Adrenal gland (tissue), 12 donors: ENCODE measurements around the gene TECPR1. TPM values are rescaled to one million over a fixed set of nuclear protein-coding genes. Genes with fewer than 3 reads are reported as not detected.
A peak's percentile ranks its signal among the peaks of the same experiment; 100 is the strongest.

ENCODE experiments used
- DNase-seq, 7 donors: peaks; one replicate each; pipeline ENCODE4 v3.0.0-alpha.2; 2019 to 2020
- H3K27ac ChIP-seq, 5 donors: fragments of 200-600 bp; sonication (generic) in 4 of 5; 1 replicate in 3 of 5; 2 replicates in 2 of 5; pipeline versions ENCODE4 v1.5.1 to v1.8.0; 2016 to 2020; ENCODE audit warnings: mild to moderate bottlenecking in 1 of 5
- H3K27me3 ChIP-seq: fragments of 200-600 bp; 2 replicates; pipeline ENCODE4 v1.8.0; 2021
- H3K36me3 ChIP-seq, 2 donors: fragments of 200-600 bp; replicated peaks in 1 of 2; 1 replicate in 1 of 2; 2 replicates in 1 of 2; pipeline versions ENCODE4 v1.5.1 to v1.8.0; 2018 to 2022
- H3K4me1 ChIP-seq, 2 donors: fragments of 200-600 bp; replicated peaks in 1 of 2; 1 replicate in 1 of 2; 2 replicates in 1 of 2; pipeline versions ENCODE4 v1.5.1 to v1.8.0; 2018 to 2021
- H3K4me3 ChIP-seq, 4 donors: fragments of 200-600 bp; sonication (generic) in 3 of 4; one replicate each; pipeline ENCODE4 v1.5.1; 2016 to 2018
- H3K9me3 ChIP-seq, 3 donors: fragments of 200-600 bp; sonication (generic) in 1 of 3; replicated peaks in 1 of 3; 1 replicate in 2 of 3; 2 replicates in 1 of 3; pipeline versions ENCODE4 v1.5.1 to v1.8.0; 2016 to 2021
- POLR2A ChIP-seq, 2 donors: fragments of 450-650 bp; IDR thresholded peaks; one replicate each; pipeline ENCODE4 v1.6.1; 2017; ENCODE audit warnings: antibody characterized with exemption in 2 of 2, mild to moderate bottlenecking in 2 of 2, moderate library complexity in 1 of 2
- WGBS, 4 donors: extraction: QIAGEN DNeasy Blood & Tissue Kit in 2 of 4; methylation state at CpG; one replicate each; pipeline versions ENCODE4 v1.1.5 to v1.1.7; 2013 to 2017; 5-methylcytosine and 5-hydroxymethylcytosine counted together
- intact Hi-C, 2 donors: fragments of 100-400 bp; cut with DNase I; formaldehyde crosslinking; loops; one replicate each; pipeline versions ENCODE4 v1.14.1 to v1.15.0; 2022 to 2023
- polyA plus RNA-seq, 3 donors: library from polyadenylated mRNA; stranded (reverse); fragments of 200-250 nt in 2 of 3; fragments of 350-450 nt in 1 of 3; fragmentation: Illumina TruSeq in 1 of 3; extraction: RNeasy Lipid Tissue Mini Kit (QIAGEN cat#74804) in 1 of 3; gene quantifications; one replicate each; pipeline ENCODE4 v1.2.3, GENCODE V29; 2013 to 2014
- total RNA-seq, 9 donors: library from RNA; depleted of rRNA in 4 of 9; stranded (reverse); fragments of >200 nt in 4 of 9; fragments of 120-200 nt in 1 of 9; fragmentation: NEBNext Ultra II Directional in 1 of 9; extraction: Animal tissue kit (Norgen Biotek cat#: 25700) in 1 of 9; gene quantifications; one replicate each; pipeline versions ENCODE4 v1.1.0 to v1.2.4, GENCODE V29; 2013 to 2023
- TF ChIP-seq, protein P1 (sequence below), 6 experiments: fragments of 450-650 bp in 4 of 6; fragments of 200-600 bp in 2 of 6; sonication (generic) in 1 of 6; IDR thresholded peaks; 1 replicate in 5 of 6; 2 replicates in 1 of 6; pipeline versions ENCODE4 v1.5.1 to v1.8.0; 2016 to 2021; ENCODE audit warnings: antibody characterized with exemption in 6 of 6, mild to moderate bottlenecking in 2 of 6, moderate library complexity in 1 of 6
- donor health status: healthy with polysubstance abuse.
- donor health status: Bipolar disorder and iron deficiency.
- donor health status: DM: yes; HTN: yes; CAD: no.
- donor health status: DM: no; HTN: no; CAD: no.
- donor health status: DM: no; HTN: no; CAD: no.
- donor health status: DM: yes; HTN: yes; CAD: no.

TECPR1 gene
- total and polyA plus RNA-seq, 12 donors, result 6.2 to 36.4 (median 16.9) TPM

DNA sequence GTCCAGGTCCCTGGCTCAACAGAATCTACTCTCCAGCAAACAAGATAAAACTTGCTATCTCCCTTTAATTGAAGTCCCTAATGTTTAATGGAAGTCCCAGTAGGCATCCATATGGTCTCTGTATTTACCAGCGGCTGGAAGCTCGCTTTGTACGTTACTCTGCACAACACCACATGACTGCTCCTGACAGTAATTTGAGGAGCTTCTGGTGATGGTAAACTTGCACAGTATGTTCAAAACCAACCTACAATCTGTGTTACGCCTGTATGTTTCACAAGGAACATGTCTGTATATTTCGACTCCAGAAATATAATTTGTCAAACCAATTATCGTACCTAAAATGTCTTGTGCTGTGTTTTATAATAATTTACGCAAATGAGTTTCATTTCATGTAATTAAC is 4.4 kb upstream of the TECPR1 start:
- 93 to 96% (median 94%) methylated on average over 7 of the region's 7 CpGs for WGBS, 4 donors
- H3K36me3 ChIP-seq, result peaks cover 0 to 9% of the 10 kb centered on the region in 2 donors
- intact Hi-C loops, result no loop called here

DNA sequence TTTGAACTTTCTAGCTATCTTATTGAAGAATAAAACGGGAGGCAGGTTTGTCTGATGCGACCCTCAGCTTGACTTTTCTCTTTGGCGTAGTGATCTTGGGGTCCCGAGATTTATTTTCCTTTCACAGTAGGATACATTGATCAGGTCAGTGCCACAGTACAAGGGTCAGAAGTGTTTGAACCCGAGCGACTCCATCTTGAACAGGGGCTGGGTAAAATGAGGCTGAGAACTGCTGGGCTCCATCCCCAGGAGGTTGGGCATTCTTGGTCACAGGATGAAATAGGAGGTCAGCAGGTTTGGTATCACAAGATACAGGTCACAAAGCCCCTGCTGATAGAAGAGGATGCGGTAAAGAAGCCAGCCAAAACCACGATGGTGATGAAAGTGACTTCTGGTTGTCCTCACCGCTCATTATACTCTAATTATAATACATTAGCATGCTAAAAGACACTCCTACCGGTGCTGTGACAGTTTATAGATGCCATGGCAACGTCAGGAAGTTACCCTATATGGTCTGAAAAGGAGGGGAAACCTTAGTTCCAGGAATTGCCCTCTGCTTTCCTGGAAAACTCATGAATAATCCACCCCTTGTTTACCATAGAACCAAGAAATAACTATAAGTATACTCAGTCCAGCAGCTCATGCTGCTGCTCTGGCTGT is 3.0 kb upstream of the TECPR1 start:
- WGBS, 4 donors, result 81 to 94% (median 90%) methylated on average over 11 of the region's 11 CpGs
- Histone ChIP-seq H3K36me3 (peaks cover 0 to 9% of the 10 kb centered on the region in 2 donors), H3K9me3 (no peaks in the 10 kb centered on the region), H3K4me1 (peaks cover 12 to 25% of the 10 kb centered on the region in 2 donors), H3K27ac (no peak overlapping the region), H3K27me3 (no peaks in the 10 kb centered on the region), H3K4me3 (no peak overlapping the region)
- DNase-seq, result no peak
- TF ChIP-seq, protein P1, sequence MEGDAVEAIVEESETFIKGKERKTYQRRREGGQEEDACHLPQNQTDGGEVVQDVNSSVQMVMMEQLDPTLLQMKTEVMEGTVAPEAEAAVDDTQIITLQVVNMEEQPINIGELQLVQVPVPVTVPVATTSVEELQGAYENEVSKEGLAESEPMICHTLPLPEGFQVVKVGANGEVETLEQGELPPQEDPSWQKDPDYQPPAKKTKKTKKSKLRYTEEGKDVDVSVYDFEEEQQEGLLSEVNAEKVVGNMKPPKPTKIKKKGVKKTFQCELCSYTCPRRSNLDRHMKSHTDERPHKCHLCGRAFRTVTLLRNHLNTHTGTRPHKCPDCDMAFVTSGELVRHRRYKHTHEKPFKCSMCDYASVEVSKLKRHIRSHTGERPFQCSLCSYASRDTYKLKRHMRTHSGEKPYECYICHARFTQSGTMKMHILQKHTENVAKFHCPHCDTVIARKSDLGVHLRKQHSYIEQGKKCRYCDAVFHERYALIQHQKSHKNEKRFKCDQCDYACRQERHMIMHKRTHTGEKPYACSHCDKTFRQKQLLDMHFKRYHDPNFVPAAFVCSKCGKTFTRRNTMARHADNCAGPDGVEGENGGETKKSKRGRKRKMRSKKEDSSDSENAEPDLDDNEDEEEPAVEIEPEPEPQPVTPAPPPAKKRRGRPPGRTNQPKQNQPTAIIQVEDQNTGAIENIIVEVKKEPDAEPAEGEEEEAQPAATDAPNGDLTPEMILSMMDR (IDR thresholded peaks at IDR 0.05), result no peak
- TF ChIP-seq POLR2A (IDR thresholded peaks at IDR 0.05), result no peak
- intact Hi-C loops, result no loop called here

More for the DNA sequence above, 4.4 kb upstream of the TECPR1 start:
- DNase-seq, result no peak
- H3K4me3 ChIP-seq, result no peak overlapping the region
- H3K9me3 ChIP-seq, result no peaks in the 10 kb centered on the region
- no peak for TF ChIP-seq POLR2A (IDR thresholded peaks at IDR 0.05)
- TF ChIP-seq, protein P1 (IDR thresholded peaks at IDR 0.05), result no peak
- H3K4me1 ChIP-seq, result peaks cover 8 to 14% of the 10 kb centered on the region in 2 donors
- no peak overlapping the region for H3K27ac ChIP-seq
- no peaks in the 10 kb centered on the region for H3K27me3 ChIP-seq

DNA sequence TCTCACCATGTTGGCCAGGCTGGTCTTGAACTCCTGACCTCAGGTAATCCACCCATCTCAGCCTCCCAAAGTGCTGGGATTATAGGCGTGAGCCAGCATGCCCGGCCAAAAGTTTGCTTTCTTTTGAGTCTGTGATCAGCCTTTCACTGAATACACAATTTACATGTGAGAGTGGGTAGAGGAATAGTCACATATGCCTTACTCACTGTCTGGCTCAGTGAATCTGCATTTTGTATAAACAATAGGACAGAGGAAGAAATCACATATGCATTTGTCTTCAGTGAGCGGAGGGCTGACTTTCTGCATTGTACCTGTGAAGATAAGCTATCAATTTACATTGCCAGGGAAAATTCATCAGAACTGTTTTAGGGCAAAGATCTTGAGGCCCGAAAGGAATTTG is 2.5 kb upstream of the TECPR1 start:
- intact Hi-C loops, result no loop called here
- TF ChIP-seq, protein P1 (IDR thresholded peaks at IDR 0.05), result no peak
- no peak for TF ChIP-seq POLR2A (IDR thresholded peaks at IDR 0.05)
- H3K36me3 ChIP-seq, result peaks cover 0 to 9% of the 10 kb centered on the region in 2 donors
- H3K4me1 ChIP-seq, result peaks cover 12 to 25% of the 10 kb centered on the region in 2 donors
- no peak for DNase-seq
- no peaks in the 10 kb centered on the region for H3K9me3 ChIP-seq
- H3K4me3 ChIP-seq, result no peak overlapping the region
- WGBS, 4 donors, result 93 to 98% (median 96%) methylated on average over 4 of the region's 4 CpGs
- H3K27me3 ChIP-seq, result no peaks in the 10 kb centered on the region
- no peak overlapping the region for H3K27ac ChIP-seq

GRCh38 chr7:98252425-98253054 is 508 bp upstream of the TECPR1 start:
- Histone ChIP-seq H3K27me3 (no peaks in the 10 kb centered on the region), H3K4me3 (peak overlapping the region in 3 of 4 donors; percentile 60 to 82 (median 77)), H3K4me1 (peaks cover 12 to 25% of the 10 kb centered on the region in 2 donors), H3K27ac (peak overlapping the region in 2 of 5 donors; percentile 58 to 89), H3K36me3 (peaks cover 0 to 8% of the 10 kb centered on the region in 2 donors), H3K9me3 (no peaks in the 10 kb centered on the region)
- WGBS, 4 donors, result 22 to 35% (median 29%) methylated on average over 20 to 32 of the region's 32 CpGs
- TF ChIP-seq, protein P1 (IDR thresholded peaks at IDR 0.05), result peak in 1 of 6 experiments; percentile 12
- no peak for TF ChIP-seq POLR2A (IDR thresholded peaks at IDR 0.05)
- intact Hi-C loops, result no loop called here
- DNase-seq, result peak in 2 of 7 donors; percentile 14 to 59
